ENCODE data around the gene FGD5.

The FGD5 gene

GRCh38 chr3:14791343-14791945 is 27.3 kb upstream of the FGD5 start:
- FAIRE-seq, result peak; percentile 44
- TF ChIP-seq POLR2AphosphoS5 (IDR thresholded peaks at IDR 0.05; ENCODE audit: low read depth, low read length) (no peak), POLR2A (IDR thresholded peaks at IDR 0.05; ENCODE audit: low read depth, low read length) (no peak), TAF1 (IDR thresholded peaks at IDR 0.05; ENCODE audit: borderline replicate concordance, low read depth, low read length) (no peak)
- DNase-seq (ENCODE audit: insufficient read length), result peak; percentile 52

GRCh38 chr3:14792691-14793121 is 26.1 kb upstream of the FGD5 start:
- FAIRE-seq, result no peak
- no peak for DNase-seq (ENCODE audit: insufficient read length)
- no peak for TF ChIP-seq POLR2AphosphoS5 (IDR thresholded peaks at IDR 0.05; ENCODE audit: low read depth, low read length)
- no peak for TF ChIP-seq TAF1 (IDR thresholded peaks at IDR 0.05; ENCODE audit: borderline replicate concordance, low read depth, low read length)
- no peak for TF ChIP-seq POLR2A (IDR thresholded peaks at IDR 0.05; ENCODE audit: low read depth, low read length)

- DNase-seq (ENCODE audit: insufficient read length), result no peak
- TF ChIP-seq POLR2A (IDR thresholded peaks at IDR 0.05; ENCODE audit: low read depth, low read length) (no peak), TAF1 (IDR thresholded peaks at IDR 0.05; ENCODE audit: borderline replicate concordance, low read depth, low read length) (no peak), POLR2AphosphoS5 (IDR thresholded peaks at IDR 0.05; ENCODE audit: low read depth, low read length) (no peak)
- no peak for FAIRE-seq
Measured at GRCh38 chr3:14793126-14793857, 25.5 kb upstream of the FGD5 start.

DNA sequence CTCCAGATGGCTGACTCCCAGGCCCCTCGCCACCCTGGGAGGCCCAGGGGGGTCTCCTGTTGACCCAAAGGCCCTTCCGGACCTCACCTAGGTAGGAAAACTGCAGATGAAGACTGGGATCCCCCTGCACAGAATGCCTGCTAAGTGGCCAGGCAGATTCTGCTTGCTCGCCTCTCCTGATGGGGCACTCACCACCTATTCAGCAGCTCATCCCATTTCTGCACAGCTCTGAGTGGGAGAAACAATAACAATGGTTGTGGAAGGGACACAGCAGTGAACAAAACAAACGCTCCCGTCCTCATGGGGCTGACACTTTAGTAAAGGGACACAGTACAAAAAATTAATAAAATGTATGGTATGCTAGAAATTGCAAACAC is 24.9 kb upstream of the FGD5 start:
- no peak for DNase-seq (ENCODE audit: insufficient read length)
- TF ChIP-seq POLR2A (IDR thresholded peaks at IDR 0.05; ENCODE audit: low read depth, low read length), result no peak
- TF ChIP-seq TAF1 (IDR thresholded peaks at IDR 0.05; ENCODE audit: borderline replicate concordance, low read depth, low read length), result no peak
- no peak for TF ChIP-seq POLR2AphosphoS5 (IDR thresholded peaks at IDR 0.05; ENCODE audit: low read depth, low read length)
- FAIRE-seq, result no peak

DNA sequence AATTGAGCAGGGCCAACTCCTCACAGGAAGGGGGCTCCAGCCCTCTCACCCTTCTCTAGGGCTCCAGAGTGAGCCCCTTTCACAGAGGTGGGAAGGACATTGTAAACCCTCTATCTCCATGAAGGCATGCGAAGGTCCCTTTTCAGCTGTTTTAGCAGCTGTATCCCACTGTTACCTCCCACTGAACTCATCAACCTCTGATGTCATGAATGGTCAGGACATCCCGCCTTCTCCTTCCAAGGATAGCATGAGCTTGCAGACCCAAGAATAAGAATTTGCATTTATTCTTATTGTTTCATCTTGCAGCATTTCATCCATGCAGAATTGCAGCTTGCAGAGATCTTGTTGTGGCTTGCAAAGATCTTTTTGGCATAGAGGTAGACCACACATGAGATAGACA is 24.3 kb upstream of the FGD5 start:
- TF ChIP-seq TAF1 (IDR thresholded peaks at IDR 0.05; ENCODE audit: borderline replicate concordance, low read depth, low read length) (no peak), POLR2A (IDR thresholded peaks at IDR 0.05; ENCODE audit: low read depth, low read length) (no peak), POLR2AphosphoS5 (IDR thresholded peaks at IDR 0.05; ENCODE audit: low read depth, low read length) (no peak)
- no peak for DNase-seq (ENCODE audit: insufficient read length)
- no peak for FAIRE-seq

- TF ChIP-seq POLR2AphosphoS5 (IDR thresholded peaks at IDR 0.05; ENCODE audit: low read depth, low read length) (no peak), TAF1 (IDR thresholded peaks at IDR 0.05; ENCODE audit: borderline replicate concordance, low read depth, low read length) (no peak), POLR2A (IDR thresholded peaks at IDR 0.05; ENCODE audit: low read depth, low read length) (no peak)
- DNase-seq (ENCODE audit: insufficient read length) (no peak), FAIRE-seq (peak; percentile 44)
Measured at GRCh38 chr3:14795996-14796395, 22.8 kb upstream of the FGD5 start.

GRCh38 chr3:14796403-14797077 is 22.2 kb upstream of the FGD5 start:
- no peak for FAIRE-seq
- TF ChIP-seq POLR2A (IDR thresholded peaks at IDR 0.05; ENCODE audit: low read depth, low read length) (no peak), TAF1 (IDR thresholded peaks at IDR 0.05; ENCODE audit: borderline replicate concordance, low read depth, low read length) (no peak), POLR2AphosphoS5 (IDR thresholded peaks at IDR 0.05; ENCODE audit: low read depth, low read length) (no peak)
- DNase-seq (ENCODE audit: insufficient read length), result no peak

- DNase-seq (ENCODE audit: insufficient read length), result no peak
- no peak for FAIRE-seq
- TF ChIP-seq POLR2AphosphoS5 (IDR thresholded peaks at IDR 0.05; ENCODE audit: low read depth, low read length) (no peak), TAF1 (IDR thresholded peaks at IDR 0.05; ENCODE audit: borderline replicate concordance, low read depth, low read length) (no peak), POLR2A (IDR thresholded peaks at IDR 0.05; ENCODE audit: low read depth, low read length) (no peak)
Measured at GRCh38 chr3:14797731-14798130, 21.0 kb upstream of the FGD5 start.

DNA sequence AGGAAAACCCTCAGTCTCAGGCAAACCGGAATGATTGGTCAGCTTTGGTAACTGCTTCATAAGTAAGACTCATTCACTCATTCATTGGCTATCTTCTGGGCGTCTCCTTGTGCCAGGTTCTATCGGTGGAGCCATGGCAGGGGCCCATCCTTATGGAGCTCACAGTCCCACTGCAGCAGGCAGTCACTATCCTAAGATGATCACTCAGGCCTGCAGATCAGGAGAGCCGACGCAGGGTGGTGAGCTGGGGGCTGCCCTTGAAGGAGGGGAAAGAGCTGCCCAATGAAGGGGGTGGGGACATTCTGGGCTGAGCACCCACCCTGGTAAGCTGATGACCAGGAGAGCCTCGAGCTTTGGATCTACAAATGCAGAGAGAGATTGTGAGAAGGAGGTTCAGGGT is 20.5 kb upstream of the FGD5 start:
- FAIRE-seq, result no peak
- TF ChIP-seq TAF1 (IDR thresholded peaks at IDR 0.05; ENCODE audit: borderline replicate concordance, low read depth, low read length) (no peak), POLR2AphosphoS5 (IDR thresholded peaks at IDR 0.05; ENCODE audit: low read depth, low read length) (no peak), POLR2A (IDR thresholded peaks at IDR 0.05; ENCODE audit: low read depth, low read length) (no peak)
- no peak for DNase-seq (ENCODE audit: insufficient read length)

GRCh38 chr3:14799146-14799545 is 19.6 kb upstream of the FGD5 start:
- no peak for TF ChIP-seq POLR2AphosphoS5 (IDR thresholded peaks at IDR 0.05; ENCODE audit: low read depth, low read length)
- no peak for TF ChIP-seq TAF1 (IDR thresholded peaks at IDR 0.05; ENCODE audit: borderline replicate concordance, low read depth, low read length)
- TF ChIP-seq POLR2A (IDR thresholded peaks at IDR 0.05; ENCODE audit: low read depth, low read length), result no peak

DNA sequence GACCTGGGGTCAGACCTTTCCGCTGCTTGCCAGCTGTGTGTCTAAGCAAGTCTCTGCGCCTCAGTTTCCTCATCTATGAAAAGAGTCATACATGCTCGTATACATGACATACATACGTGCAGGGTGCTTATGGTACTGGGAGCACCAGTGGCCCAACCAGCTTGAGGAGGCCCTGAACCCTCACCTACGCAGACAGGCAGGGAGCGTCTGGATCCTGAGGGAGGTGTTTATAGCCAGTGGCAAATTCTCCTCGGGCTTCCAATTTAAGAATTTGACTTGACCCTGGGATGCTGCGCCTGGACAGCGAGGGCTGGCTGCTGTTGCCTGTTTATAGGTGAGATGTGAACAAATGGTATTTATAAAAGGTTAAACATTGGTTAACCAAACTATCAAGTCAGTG is 17.7 kb upstream of the FGD5 start:
- FAIRE-seq, result no peak
- TF ChIP-seq POLR2A (IDR thresholded peaks at IDR 0.05; ENCODE audit: low read depth, low read length) (no peak), TAF1 (IDR thresholded peaks at IDR 0.05; ENCODE audit: borderline replicate concordance, low read depth, low read length) (no peak), POLR2AphosphoS5 (IDR thresholded peaks at IDR 0.05; ENCODE audit: low read depth, low read length) (no peak)

More at GRCh38 chr3:14799146-14799545, 19.6 kb upstream of the FGD5 start:
- no peak for FAIRE-seq
- DNase-seq (ENCODE audit: insufficient read length), result no peak

More for the DNA sequence above, 17.7 kb upstream of the FGD5 start:
- no peak for DNase-seq (ENCODE audit: insufficient read length)

Measured in GM12892 (cell line).